Gastroesophageal sphincter (tissue), 3 donors: ENCODE measurements around the gene MEGF11.

Experiments
- CTCF ChIP-seq, 4 experiments: fragments of 200-600 bp in 2 of 4; fragments of 450-650 bp in 2 of 4; sonication (generic) in 1 of 4; IDR thresholded peaks; one replicate each; pipeline ENCODE4 v1.5.1; 2017 to 2019; ENCODE audit warnings: antibody characterized with exemption in 4 of 4, mild to moderate bottlenecking in 2 of 4, moderate library complexity in 2 of 4
- POLR2A ChIP-seq, 2 donors: fragments of 450-650 bp; IDR thresholded peaks; one replicate each; pipeline ENCODE4 v1.6.1; 2017; ENCODE audit warnings: antibody characterized with exemption in 2 of 2, mild to moderate bottlenecking in 2 of 2, moderate library complexity in 1 of 2
- POLR2AphosphoS5 ChIP-seq: sonication (generic); formaldehyde crosslinking; IDR thresholded peaks from one replicate; pipeline ENCODE4 v1.6.1; 2017; ENCODE audit warnings: antibody characterized with exemption

DNA sequence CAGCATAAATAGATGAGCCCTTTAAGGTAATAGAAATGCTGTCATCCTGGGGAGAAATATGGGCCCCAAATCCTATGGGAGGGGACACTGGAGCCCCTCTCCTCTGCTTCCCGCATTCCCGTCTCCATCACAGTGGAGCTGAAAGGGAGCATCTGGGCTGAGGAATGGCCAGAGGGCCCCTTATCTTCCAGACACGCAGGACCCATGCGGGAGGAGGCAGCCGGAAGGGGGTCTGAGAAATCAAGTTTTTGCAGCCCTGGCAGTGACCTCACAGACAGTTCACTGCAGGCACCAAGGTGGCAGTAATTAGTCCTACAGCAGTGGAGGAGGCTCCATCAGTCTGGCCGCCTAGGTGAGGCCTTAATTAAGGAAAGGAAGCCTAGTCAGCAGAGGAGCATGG is 304.1 kb downstream of the MEGF11 start:
- TF ChIP-seq CTCF (IDR thresholded peaks at IDR 0.05) = no peak
- TF ChIP-seq POLR2A (IDR thresholded peaks at IDR 0.05) = no peak
- no peak for TF ChIP-seq POLR2AphosphoS5
